GM06990 (cell line): ENCODE measurements around the gene C2CD4C.
"Not testable (repeated sequence)": the region's sequence is repeated elsewhere in the genome, so short reads cannot be mapped to it uniquely, and the experiment has no call there.

Source experiments
- DNase-seq: peaks from one replicate; pipeline ENCODE4 v3.0.0-alpha.2; 2011; ENCODE audit not compliant: insufficient read length; ENCODE audit errors: extremely low read depth
- H3K27me3 ChIP-seq: replicated peaks from 2 replicates; pipeline ENCODE4 v1.6.0; 2011; ENCODE audit warnings: low read length; ENCODE audit not compliant: control insufficient read depth, insufficient read depth
- H3K36me3 ChIP-seq: 2 replicates; pipeline ENCODE4 v1.5.1; 2011; ENCODE audit warnings: low read length; ENCODE audit not compliant: control insufficient read depth, insufficient read depth
- H3K4me3 ChIP-seq: replicated peaks from 2 replicates; pipeline ENCODE4 v1.5.1; 2011; ENCODE audit warnings: low read depth, mild to moderate bottlenecking, control low read depth, low read length
- TF ChIP-seq, protein P1 (sequence below): IDR thresholded peaks from 2 replicates; pipeline ENCODE4 v1.5.1; 2011; ENCODE audit warnings: low read length, control low read depth, mild to moderate bottlenecking, inconsistent platforms; ENCODE audit not compliant: insufficient read depth, poor library complexity, severe bottlenecking

The C2CD4C gene

GRCh38 chr19:435707-436412, 26.9 kb upstream of the C2CD4C start:
- no peak overlapping the region for H3K4me3 ChIP-seq
- no peaks in the 10 kb centered on the region for H3K27me3 ChIP-seq
- no peak for DNase-seq
- TF ChIP-seq, protein P1, sequence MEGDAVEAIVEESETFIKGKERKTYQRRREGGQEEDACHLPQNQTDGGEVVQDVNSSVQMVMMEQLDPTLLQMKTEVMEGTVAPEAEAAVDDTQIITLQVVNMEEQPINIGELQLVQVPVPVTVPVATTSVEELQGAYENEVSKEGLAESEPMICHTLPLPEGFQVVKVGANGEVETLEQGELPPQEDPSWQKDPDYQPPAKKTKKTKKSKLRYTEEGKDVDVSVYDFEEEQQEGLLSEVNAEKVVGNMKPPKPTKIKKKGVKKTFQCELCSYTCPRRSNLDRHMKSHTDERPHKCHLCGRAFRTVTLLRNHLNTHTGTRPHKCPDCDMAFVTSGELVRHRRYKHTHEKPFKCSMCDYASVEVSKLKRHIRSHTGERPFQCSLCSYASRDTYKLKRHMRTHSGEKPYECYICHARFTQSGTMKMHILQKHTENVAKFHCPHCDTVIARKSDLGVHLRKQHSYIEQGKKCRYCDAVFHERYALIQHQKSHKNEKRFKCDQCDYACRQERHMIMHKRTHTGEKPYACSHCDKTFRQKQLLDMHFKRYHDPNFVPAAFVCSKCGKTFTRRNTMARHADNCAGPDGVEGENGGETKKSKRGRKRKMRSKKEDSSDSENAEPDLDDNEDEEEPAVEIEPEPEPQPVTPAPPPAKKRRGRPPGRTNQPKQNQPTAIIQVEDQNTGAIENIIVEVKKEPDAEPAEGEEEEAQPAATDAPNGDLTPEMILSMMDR = no peak
- no peaks in the 10 kb centered on the region for H3K36me3 ChIP-seq

GRCh38 chr19:435056-435706, 26.2 kb upstream of the C2CD4C start:
- no peak overlapping the region for H3K4me3 ChIP-seq
- H3K27me3 ChIP-seq = no peaks in the 10 kb centered on the region
- TF ChIP-seq, protein P1 = no peak
- no peak for DNase-seq
- H3K36me3 ChIP-seq = no peaks in the 10 kb centered on the region

DNA sequence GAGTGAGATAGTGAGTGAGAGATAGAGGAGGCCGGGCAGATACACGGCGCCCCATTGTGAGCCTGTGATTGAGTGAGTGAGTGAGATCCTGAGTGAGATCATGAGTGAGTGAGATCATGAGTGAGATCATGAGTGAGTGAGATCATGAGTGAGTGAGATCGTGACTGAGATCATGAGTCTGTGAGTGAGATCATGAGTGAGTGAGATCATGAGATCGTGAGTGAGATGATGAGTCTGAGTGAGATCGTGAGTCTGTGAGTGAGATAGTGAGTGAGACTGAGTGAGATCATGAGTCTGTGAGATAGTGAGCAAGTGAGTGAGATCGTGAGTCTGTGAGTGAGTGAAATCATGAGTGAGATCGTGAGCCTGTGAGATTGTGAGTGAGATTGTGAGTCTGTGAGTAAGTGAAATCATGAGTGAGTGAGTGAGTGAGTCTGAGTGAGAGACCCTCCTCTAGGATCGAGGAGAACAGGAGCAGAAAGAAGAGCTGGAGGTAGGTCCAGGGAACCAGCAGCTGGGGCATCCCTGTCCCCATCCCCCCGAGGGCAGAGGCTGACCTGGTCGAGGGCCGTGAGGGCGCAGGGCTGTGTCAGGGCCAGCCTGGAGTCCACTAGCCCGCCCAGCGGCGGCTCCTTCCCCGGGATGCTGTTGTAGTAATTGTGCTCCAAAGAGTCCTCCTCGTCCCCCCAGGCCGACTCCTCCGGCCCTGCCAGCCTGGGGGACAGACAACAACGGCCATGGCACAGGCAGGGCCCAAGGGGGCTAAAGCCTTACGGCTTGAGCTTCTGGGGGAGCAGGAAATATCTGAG, 25.4 kb upstream of the C2CD4C start:
- DNase-seq = no peak
- H3K36me3 ChIP-seq = no peaks in the 10 kb centered on the region
- H3K4me3 ChIP-seq = no peak overlapping the region
- TF ChIP-seq, protein P1 = no peak
- H3K27me3 ChIP-seq = no peaks in the 10 kb centered on the region

DNA sequence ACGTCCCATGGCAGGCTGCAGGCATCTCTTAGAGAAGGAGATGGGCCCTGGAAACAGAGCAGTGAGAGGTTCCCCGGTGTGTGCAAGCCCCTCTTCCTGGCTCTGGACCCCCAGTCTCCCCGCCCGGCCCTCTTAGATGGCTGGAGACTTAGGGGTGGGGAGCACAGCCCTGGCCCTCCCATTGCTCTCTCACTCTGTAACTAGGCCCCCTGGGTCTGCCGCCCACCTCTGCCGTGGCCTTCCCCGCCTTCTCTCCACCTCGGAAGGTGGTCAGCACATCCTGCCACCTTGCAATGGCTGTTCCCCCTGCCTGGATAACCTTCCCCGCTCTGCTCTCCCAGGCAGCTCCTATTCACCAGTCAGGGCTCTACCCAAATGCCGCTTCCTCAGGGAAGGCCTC, 21.8 kb upstream of the C2CD4C start:
- Histone ChIP-seq H3K27me3 (no peaks in the 10 kb centered on the region), H3K4me3 (no peak overlapping the region), H3K36me3 (no peaks in the 10 kb centered on the region)
- TF ChIP-seq, protein P1 = no peak
- no peak for DNase-seq

DNA sequence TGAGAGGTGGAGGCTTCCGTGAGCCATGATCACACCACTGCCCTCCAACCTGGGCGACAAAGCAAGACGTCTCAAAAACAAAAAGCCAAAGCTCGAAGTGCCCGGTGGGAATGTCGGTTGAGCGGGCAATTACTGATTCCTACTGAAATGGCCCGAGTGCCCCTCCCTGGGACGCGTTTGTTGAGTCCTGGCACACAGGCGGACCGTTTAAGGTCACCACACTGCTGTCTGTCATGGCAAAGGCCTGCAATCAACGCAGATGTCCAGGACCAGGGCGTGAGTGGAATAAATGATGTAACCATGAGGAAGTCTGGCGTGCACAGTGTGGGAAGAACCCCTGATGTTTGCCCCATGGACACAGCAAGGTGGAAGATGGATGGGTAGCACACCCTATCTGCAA, 19.2 kb upstream of the C2CD4C start:
- Histone ChIP-seq H3K27me3 (no peaks in the 10 kb centered on the region), H3K4me3 (no peak overlapping the region), H3K36me3 (no peaks in the 10 kb centered on the region)
- DNase-seq = no peak
- TF ChIP-seq, protein P1 = no peak

DNA sequence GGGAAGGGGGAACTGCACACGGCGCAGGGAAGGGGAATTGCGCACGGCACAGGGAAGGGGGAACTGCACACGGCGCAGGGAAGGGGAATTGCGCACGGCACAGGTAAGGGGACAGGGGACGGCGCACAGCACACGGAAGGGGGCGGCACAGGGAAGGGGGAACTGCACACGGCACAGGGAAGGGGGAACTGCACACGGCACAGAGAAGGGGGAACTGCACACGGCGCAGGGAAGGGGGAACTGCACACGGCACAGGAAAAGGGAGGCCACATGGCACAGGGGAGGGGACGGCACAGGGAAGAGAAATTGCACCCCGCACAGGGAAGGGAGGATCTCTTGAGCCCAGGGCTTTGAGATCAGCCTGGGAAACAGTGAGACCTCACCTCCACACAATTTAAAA, 18.7 kb upstream of the C2CD4C start:
- not testable (repeated sequence) for H3K36me3 ChIP-seq, H3K4me3 ChIP-seq, H3K27me3 ChIP-seq, DNase-seq
